Urothelium cell line (cell line): ENCODE results near the gene MOGAT1.

Source experiments
- DNase-seq: peaks from one replicate; pipeline ENCODE4 v3.0.0; 2011; ENCODE audit warnings: low spot score, mixed read lengths
- FAIRE-seq: peaks from 2 replicates; lab custom pipeline; 2011; peaks lifted over from hg19 to GRCh38; lab: Jason Lieb, UNC

The MOGAT1 gene

GRCh38 chr2:222671259-222672067 is at the start of gene MOGAT1:
MOGAT1 (plus strand) TSS chr2:222671658; CDS start chr2:222671786, 128 bp downstream.
- FAIRE-seq (no peak), DNase-seq (peak; percentile 40)

GRCh38 chr2:222621893-222622292 is 49.6 kb upstream of the MOGAT1 start:
- DNase-seq: no peak
- FAIRE-seq: no peak

GRCh38 chr2:222622910-222623309 is 48.5 kb upstream of the MOGAT1 start:
- DNase-seq: no peak
- FAIRE-seq: no peak

- FAIRE-seq (no peak), DNase-seq (no peak)
Measured at GRCh38 chr2:222623756-222624309, 47.6 kb upstream of the MOGAT1 start.

GRCh38 chr2:222627764-222628163 is 43.7 kb upstream of the MOGAT1 start:
- FAIRE-seq (no peak), DNase-seq (no peak)

- no peak for FAIRE-seq
- DNase-seq: no peak
Measured at GRCh38 chr2:222635295-222635694, 36.2 kb upstream of the MOGAT1 start.

GRCh38 chr2:222637067-222637466 is 34.4 kb upstream of the MOGAT1 start:
- no peak for FAIRE-seq
- DNase-seq: no peak

- FAIRE-seq (no peak), DNase-seq (no peak)
Measured at GRCh38 chr2:222641336-222641735, 30.1 kb upstream of the MOGAT1 start.

- no peak for DNase-seq
- no peak for FAIRE-seq
Measured at GRCh38 chr2:222643134-222643533, 28.3 kb upstream of the MOGAT1 start.

GRCh38 chr2:222646008-222646407 is 25.4 kb upstream of the MOGAT1 start:
- DNase-seq: no peak
- FAIRE-seq: no peak

GRCh38 chr2:222649801-222650200 is 21.7 kb upstream of the MOGAT1 start:
- DNase-seq (no peak), FAIRE-seq (no peak)

- no peak for DNase-seq
- no peak for FAIRE-seq
Measured at GRCh38 chr2:222651718-222652418, 19.6 kb upstream of the MOGAT1 start.

GRCh38 chr2:222652491-222653255 is 18.8 kb upstream of the MOGAT1 start:
- DNase-seq (no peak), FAIRE-seq (no peak)

- no peak for DNase-seq
- FAIRE-seq: no peak
Measured at GRCh38 chr2:222653280-222653679, 18.2 kb upstream of the MOGAT1 start.

GRCh38 chr2:222655787-222656525 is 15.5 kb upstream of the MOGAT1 start, which contains the start of gene FARSB:
FARSB (minus strand) TSS chr2:222656092; CDS start chr2:222656073, 19 bp downstream.
- FAIRE-seq (peak; percentile 84), DNase-seq (peak; percentile 96)

GRCh38 chr2:222656526-222657446 is 14.7 kb upstream of the MOGAT1 start:
- DNase-seq (no peak), FAIRE-seq (no peak)

- no peak for FAIRE-seq
- no peak for DNase-seq
Measured at GRCh38 chr2:222663479-222663878, 8.0 kb upstream of the MOGAT1 start.

- no peak for FAIRE-seq
- DNase-seq: no peak
Measured at GRCh38 chr2:222668494-222669154, 2.8 kb upstream of the MOGAT1 start.

- DNase-seq (no peak), FAIRE-seq (no peak)
Measured at GRCh38 chr2:222669353-222669752, 2.1 kb upstream of the MOGAT1 start.
